Activated CD8-positive, alpha-beta memory T cell treated with anti-CD3 and anti-CD28 coated beads, Interleukin-2, amount 10 ng/mL, durations not matched to agents 7 days and 5 days (primary cell): ENCODE measurements around the gene PRRG2. TPM values are rescaled to one million over a fixed set of nuclear protein-coding genes. Genes with fewer than 3 reads are reported as not detected.

Source experiments
- ATAC-seq: fragments of 150-1000 bp; cut with Tn5 transposase; one replicate; pipeline ENCODE4 v1.10.0; 2021; ENCODE audit warnings: moderate library complexity
- CTCF ChIA-PET: fragments of 350-600 bp; sonication (Branson Sonifier 250); formaldehyde crosslinking; loops from one replicate; lab custom pipeline; 2021; ENCODE audit warnings: antibody characterized with exemption; lab: Charles Lee
- DNase-seq: peaks from one replicate; pipeline ENCODE4 v3.0.0-alpha.2; 2020
- H3K27ac Mint-ChIP-seq: one replicate; pipeline ENCODE4 v1.8.0; 2021; ENCODE audit warnings: mild to moderate bottlenecking, mixed read lengths
- H3K27me3 Mint-ChIP-seq: one replicate; pipeline ENCODE4 v1.8.0; 2021; ENCODE audit warnings: mixed read lengths
- H3K36me3 Mint-ChIP-seq: one replicate; pipeline ENCODE4 v1.8.0; 2021; ENCODE audit warnings: mild to moderate bottlenecking, mixed read lengths
- H3K4me1 Mint-ChIP-seq: one replicate; pipeline ENCODE4 v1.8.0; 2021; ENCODE audit warnings: mixed read lengths
- H3K4me3 Mint-ChIP-seq: one replicate; pipeline ENCODE4 v1.8.0; 2021; ENCODE audit warnings: mild to moderate bottlenecking, moderate library complexity, mixed read lengths
- H3K9me3 Mint-ChIP-seq: one replicate; pipeline ENCODE4 v1.8.0; 2022; ENCODE audit warnings: low read depth, mixed read lengths
- total RNA-seq, 2 experiments: library from RNA; stranded (reverse); gene quantifications; one replicate each; pipeline ENCODE4 v1.2.3, GENCODE V29; 2021

PRRG2 gene
- total RNA-seq, 2 experiments from 2014 or later, result 0.49 to 2.4 TPM

GRCh38 chr19:49560358-49560900 is 20.7 kb upstream of the PRRG2 start:
- H3K27me3 Mint-ChIP-seq, result no peaks in the 10 kb centered on the region
- H3K27ac Mint-ChIP-seq, result peak overlapping the region; percentile 88
- no peaks in the 10 kb centered on the region for H3K9me3 Mint-ChIP-seq
- peaks cover 70% of the 10 kb centered on the region for H3K4me1 Mint-ChIP-seq
- CTCF ChIA-PET, result interaction anchor here (0.8 to 19.1 kb wide), 10 partner anchors 10 to 121 kb away, joined by 3 to 325 read pairs (median 8); partner anchors contain the start of genes PRMT1, RCN3 and RRAS
- DNase-seq (peak; percentile 60), ATAC-seq (peak; percentile 40)
- peaks cover 48% of the 10 kb centered on the region for H3K36me3 Mint-ChIP-seq
- peak overlapping the region; percentile 64 for H3K4me3 Mint-ChIP-seq

- no peak for DNase-seq
Measured at GRCh38 chr19:49564616-49565045, 16.5 kb upstream of the PRRG2 start.

GRCh38 chr19:49565261-49565660 is 15.9 kb upstream of the PRRG2 start:
- DNase-seq (no peak), ATAC-seq (no peak)
- CTCF ChIA-PET, result interaction anchor here (1.0 to 10.9 kb wide), 5 partner anchors 9 to 62 kb away, joined by 3 to 158 read pairs (median 4); no protein-coding TSS in a partner anchor
- Mint-ChIP-seq H3K4me1 (peaks cover 73% of the 10 kb centered on the region), H3K27me3 (no peaks in the 10 kb centered on the region), H3K9me3 (no peaks in the 10 kb centered on the region), H3K27ac (peak overlapping the region; percentile 62), H3K4me3 (no peak overlapping the region), H3K36me3 (peaks cover 19% of the 10 kb centered on the region)

More at GRCh38 chr19:49564616-49565045, 16.5 kb upstream of the PRRG2 start:
- Mint-ChIP-seq H3K27me3 (no peaks in the 10 kb centered on the region), H3K9me3 (no peaks in the 10 kb centered on the region), H3K36me3 (peaks cover 21% of the 10 kb centered on the region), H3K4me1 (peaks cover 73% of the 10 kb centered on the region), H3K27ac (peak overlapping the region; percentile 62), H3K4me3 (no peak overlapping the region)
- CTCF ChIA-PET, result interaction anchor here (1.0 to 10.9 kb wide), 5 partner anchors 9 to 62 kb away, joined by 3 to 158 read pairs (median 4); no protein-coding TSS in a partner anchor
- ATAC-seq, result no peak

GRCh38 chr19:49566302-49566701 is 14.8 kb upstream of the PRRG2 start:
- peak overlapping the region; percentile 64 for H3K27ac Mint-ChIP-seq
- H3K4me1 Mint-ChIP-seq, result peaks cover 71% of the 10 kb centered on the region
- no peak for DNase-seq
- CTCF ChIA-PET, result interaction anchor here (0.8 to 10.9 kb wide), 8 partner anchors 13 to 112 kb away, joined by 3 to 158 read pairs (median 5); partner anchors contain the start of gene NOSIP
- H3K27me3 Mint-ChIP-seq, result no peaks in the 10 kb centered on the region
- H3K9me3 Mint-ChIP-seq, result no peaks in the 10 kb centered on the region
- ATAC-seq, result no peak
- H3K4me3 Mint-ChIP-seq, result no peak overlapping the region
- peaks cover 19% of the 10 kb centered on the region for H3K36me3 Mint-ChIP-seq

- Mint-ChIP-seq H3K9me3 (no peaks in the 10 kb centered on the region), H3K4me1 (peaks cover 64% of the 10 kb centered on the region), H3K36me3 (peaks cover 17% of the 10 kb centered on the region), H3K27ac (peak overlapping the region; percentile 93), H3K4me3 (peak overlapping the region; percentile 51), H3K27me3 (no peaks in the 10 kb centered on the region)
- CTCF ChIA-PET, result interaction anchor here (0.9 to 10.9 kb wide), 9 partner anchors 12 to 177 kb away, joined by 3 to 325 read pairs (median 34); partner anchors contain the start of genes NOSIP, PRMT1, PRRG2 and RRAS
- DNase-seq, result peak; percentile 81
- ATAC-seq, result peak; percentile 68
Measured at GRCh38 chr19:49567861-49568441, 13.2 kb upstream of the PRRG2 start.

- no peak overlapping the region for H3K4me3 Mint-ChIP-seq
- peaks cover 49% of the 10 kb centered on the region for H3K4me1 Mint-ChIP-seq
- no peaks in the 10 kb centered on the region for H3K9me3 Mint-ChIP-seq
- ATAC-seq (peak; percentile 53), DNase-seq (peak; percentile 87)
- H3K27ac Mint-ChIP-seq, result peak overlapping the region; percentile 86
- H3K27me3 Mint-ChIP-seq, result no peaks in the 10 kb centered on the region
- peaks cover 10% of the 10 kb centered on the region for H3K36me3 Mint-ChIP-seq
- CTCF ChIA-PET, result interaction anchor here (0.7 to 8.6 kb wide), 28 partner anchors 9 to 134 kb away, joined by 3 to 325 read pairs (median 8); partner anchors contain the start of genes BCL2L12, FCGRT, FLT3LG and IRF3
Measured at GRCh38 chr19:49570138-49570856, 10.8 kb upstream of the PRRG2 start.

- H3K27ac Mint-ChIP-seq, result peak overlapping the region; percentile 56
- DNase-seq (peak; percentile 63), ATAC-seq (no peak)
- H3K4me3 Mint-ChIP-seq, result no peak overlapping the region
- H3K9me3 Mint-ChIP-seq, result no peaks in the 10 kb centered on the region
- CTCF ChIA-PET, result interaction anchor here (1.2 to 8.6 kb wide), 22 partner anchors 9 to 110 kb away, joined by 3 to 325 read pairs (median 10); partner anchors contain the start of genes BCL2L12, FCGRT, FLT3LG and IRF3
- peaks cover 12% of the 10 kb centered on the region for H3K36me3 Mint-ChIP-seq
- peaks cover 47% of the 10 kb centered on the region for H3K4me1 Mint-ChIP-seq
- H3K27me3 Mint-ChIP-seq, result no peaks in the 10 kb centered on the region
Measured at GRCh38 chr19:49570997-49571676, 10.0 kb upstream of the PRRG2 start.

GRCh38 chr19:49573009-49573408 is 8.1 kb upstream of the PRRG2 start:
- H3K4me3 Mint-ChIP-seq, result no peak overlapping the region
- CTCF ChIA-PET, result interaction anchor here (0.7 to 8.6 kb wide), 10 partner anchors 10 to 539 kb away, joined by 3 to 325 read pairs (median 8); partner anchors contain the start of genes FLT3LG, PRMT1, PRR12 and RCN3
- H3K36me3 Mint-ChIP-seq, result peaks cover 14% of the 10 kb centered on the region
- H3K4me1 Mint-ChIP-seq, result peaks cover 38% of the 10 kb centered on the region
- no peaks in the 10 kb centered on the region for H3K27me3 Mint-ChIP-seq
- no peak overlapping the region for H3K27ac Mint-ChIP-seq
- no peak for ATAC-seq
- no peak for DNase-seq
- no peaks in the 10 kb centered on the region for H3K9me3 Mint-ChIP-seq

GRCh38 chr19:49573425-49573824 is 7.7 kb upstream of the PRRG2 start:
- Mint-ChIP-seq H3K4me1 (peaks cover 38% of the 10 kb centered on the region), H3K4me3 (no peak overlapping the region), H3K27me3 (no peaks in the 10 kb centered on the region), H3K27ac (no peak overlapping the region), H3K9me3 (no peaks in the 10 kb centered on the region), H3K36me3 (peaks cover 14% of the 10 kb centered on the region)
- CTCF ChIA-PET, result interaction anchor here (0.7 to 8.6 kb wide), 9 partner anchors 8 to 539 kb away, joined by 3 to 325 read pairs (median 4); partner anchors contain the start of genes FLT3LG, PRMT1 and PRR12
- ATAC-seq (no peak), DNase-seq (no peak)

GRCh38 chr19:49574206-49574755 is 6.8 kb upstream of the PRRG2 start:
- H3K4me1 Mint-ChIP-seq, result peaks cover 37% of the 10 kb centered on the region
- peaks cover 14% of the 10 kb centered on the region for H3K36me3 Mint-ChIP-seq
- no peaks in the 10 kb centered on the region for H3K9me3 Mint-ChIP-seq
- H3K4me3 Mint-ChIP-seq, result no peak overlapping the region
- CTCF ChIA-PET, result interaction anchor here (0.7 to 8.6 kb wide), 9 partner anchors 9 to 103 kb away, joined by 3 to 325 read pairs (median 4); partner anchors contain the start of genes FLT3LG, PRMT1 and PRR12
- no peak overlapping the region for H3K27ac Mint-ChIP-seq
- ATAC-seq (no peak), DNase-seq (no peak)
- H3K27me3 Mint-ChIP-seq, result no peaks in the 10 kb centered on the region

- Mint-ChIP-seq H3K27me3 (no peaks in the 10 kb centered on the region), H3K36me3 (peaks cover 13% of the 10 kb centered on the region)
Measured at GRCh38 chr19:49579193-49579592, 1.9 kb upstream of the PRRG2 start.

GRCh38 chr19:49579947-49580263 is 1.2 kb upstream of the PRRG2 start:
- ATAC-seq, result peak; percentile 3
- no peak for DNase-seq
- H3K27ac Mint-ChIP-seq, result peak overlapping the region; percentile 94
- H3K27me3 Mint-ChIP-seq, result no peaks in the 10 kb centered on the region
- no peaks in the 10 kb centered on the region for H3K9me3 Mint-ChIP-seq
- peaks cover 28% of the 10 kb centered on the region for H3K4me1 Mint-ChIP-seq
- H3K36me3 Mint-ChIP-seq, result peaks cover 11% of the 10 kb centered on the region
- H3K4me3 Mint-ChIP-seq, result peak overlapping the region; percentile 92
- CTCF ChIA-PET, result interaction anchor here (1.0 to 4.2 kb wide), 18 partner anchors 10 to 105 kb away, joined by 3 to 55 read pairs (median 6); partner anchors contain the start of genes PRMT1 and RRAS

More at GRCh38 chr19:49579193-49579592, 1.9 kb upstream of the PRRG2 start:
- Mint-ChIP-seq H3K4me1 (peaks cover 28% of the 10 kb centered on the region), H3K4me3 (peak overlapping the region; percentile 92), H3K27ac (peak overlapping the region; percentile 94), H3K9me3 (no peaks in the 10 kb centered on the region)
- CTCF ChIA-PET, result interaction anchor here (0.8 to 4.2 kb wide), 16 partner anchors 9 to 102 kb away, joined by 3 to 55 read pairs (median 6); partner anchors contain the start of genes PRMT1 and RPS11
- DNase-seq (no peak), ATAC-seq (no peak)
